Hematopoietic multipotent progenitor cell treated with erythropoietin and hydrocortisone succinate and interleukin-3 and kit ligand, for 8 days (in vitro differentiated cells): ENCODE data around the gene TBX18.

Experiments
- DNase-seq: peaks from one replicate; pipeline ENCODE4 v3.0.0-alpha.2; 2015

Gene TBX18

GRCh38 chr6:84764332-84765049, at the start of gene TBX18:
TBX18 (minus strand) TSS chr6:84764598; CDS start chr6:84764181, 417 bp downstream.
- peak; percentile 35 for DNase-seq

GRCh38 chr6:84811351-84811750, 47.0 kb upstream of the TBX18 start:
- no peak for DNase-seq

GRCh38 chr6:84809455-84809854, 45.1 kb upstream of the TBX18 start:
- DNase-seq: no peak

GRCh38 chr6:84808491-84809061, 44.2 kb upstream of the TBX18 start:
- DNase-seq: no peak

- no peak for DNase-seq
Measured at GRCh38 chr6:84805145-84805544, 40.7 kb upstream of the TBX18 start.

- DNase-seq: no peak
Measured at GRCh38 chr6:84804720-84805119, 40.3 kb upstream of the TBX18 start.

GRCh38 chr6:84801250-84801649, 36.9 kb upstream of the TBX18 start:
- DNase-seq: no peak

- DNase-seq: no peak
Measured at GRCh38 chr6:84798257-84798656, 33.9 kb upstream of the TBX18 start.

GRCh38 chr6:84796343-84796742, 31.9 kb upstream of the TBX18 start:
- DNase-seq: no peak

- DNase-seq: no peak
Measured at GRCh38 chr6:84791927-84792326, 27.5 kb upstream of the TBX18 start.

GRCh38 chr6:84791233-84791632, 26.8 kb upstream of the TBX18 start:
- DNase-seq: no peak

- DNase-seq: no peak
Measured at GRCh38 chr6:84789170-84789569, 24.8 kb upstream of the TBX18 start.

GRCh38 chr6:84788689-84789088, 24.3 kb upstream of the TBX18 start:
- DNase-seq: no peak

GRCh38 chr6:84785671-84786070, 21.3 kb upstream of the TBX18 start:
- DNase-seq: no peak

GRCh38 chr6:84779917-84780316, 15.5 kb upstream of the TBX18 start:
- no peak for DNase-seq

GRCh38 chr6:84779380-84779779, 15.0 kb upstream of the TBX18 start:
- no peak for DNase-seq

- DNase-seq: no peak
Measured at GRCh38 chr6:84777888-84778287, 13.5 kb upstream of the TBX18 start.

- no peak for DNase-seq
Measured at GRCh38 chr6:84776392-84776791, 12.0 kb upstream of the TBX18 start.

- DNase-seq: no peak
Measured at GRCh38 chr6:84775751-84776150, 11.4 kb upstream of the TBX18 start.

- DNase-seq: no peak
Measured at GRCh38 chr6:84774985-84775284, 10.5 kb upstream of the TBX18 start.

GRCh38 chr6:84774157-84774984, 10.0 kb upstream of the TBX18 start:
- no peak for DNase-seq

GRCh38 chr6:84773431-84774156, 9.2 kb upstream of the TBX18 start:
- no peak for DNase-seq

- DNase-seq: no peak
Measured at GRCh38 chr6:84773133-84773430, 8.7 kb upstream of the TBX18 start.
